Mesendoderm (in vitro differentiated cells): ENCODE measurements around the gene NEDD4L.

Source experiments
- DNase-seq: peaks from one replicate; pipeline ENCODE4 v3.0.0; 2013
- H2AK5ac ChIP-seq: 2 replicates; pipeline ENCODE4 v1.6.1; 2013; ENCODE audit warnings: low read length, inconsistent platforms
- H2BK120ac ChIP-seq: 2 replicates; pipeline ENCODE4 v1.6.1; 2013; ENCODE audit warnings: low read depth, mild to moderate bottlenecking, low read length, moderate library complexity, mixed read lengths
- H2BK15ac ChIP-seq: replicated peaks from 2 replicates; pipeline ENCODE4 v1.6.1; 2013; ENCODE audit warnings: low read depth, mild to moderate bottlenecking, moderate library complexity
- H2BK5ac ChIP-seq: 2 replicates; pipeline ENCODE4 v1.6.1; 2013; ENCODE audit warnings: low read length, inconsistent platforms
- H3K18ac ChIP-seq: 2 replicates; pipeline ENCODE4 v1.6.1; 2013; ENCODE audit warnings: mild to moderate bottlenecking, low read length, mixed read lengths
- H3K23ac ChIP-seq: one replicate; pipeline ENCODE4 v1.6.1; 2013; ENCODE audit warnings: low read length
- H3K27ac ChIP-seq: 2 replicates; pipeline ENCODE4 v1.5.1; 2013; ENCODE audit warnings: low read depth, mild to moderate bottlenecking, inconsistent platforms, low read length, moderate library complexity
- H3K27me3 ChIP-seq: 2 replicates; pipeline ENCODE4 v1.6.1; 2013; ENCODE audit warnings: low read length, control low read depth, mild to moderate bottlenecking, inconsistent platforms; ENCODE audit not compliant: insufficient read depth, poor library complexity
- H3K36me3 ChIP-seq: 2 replicates; pipeline ENCODE4 v1.6.1; 2013; ENCODE audit warnings: low read length, inconsistent platforms; ENCODE audit not compliant: control insufficient read depth, insufficient read depth
- H3K4ac ChIP-seq: one replicate; pipeline ENCODE4 v1.6.1; 2013; ENCODE audit warnings: low read depth, mild to moderate bottlenecking, low read length, moderate library complexity
- H3K4me1 ChIP-seq: 2 replicates; pipeline ENCODE4 v1.6.1; 2013; ENCODE audit warnings: low read depth, low read length, inconsistent platforms; ENCODE audit not compliant: control insufficient read depth
- H3K4me2 ChIP-seq: 2 replicates; pipeline ENCODE4 v1.6.1; 2013; ENCODE audit warnings: low read length
- H3K4me3 ChIP-seq: 2 replicates; pipeline ENCODE4 v1.5.1; 2013; ENCODE audit warnings: mild to moderate bottlenecking, low read length
- H3K56ac ChIP-seq: one replicate; pipeline ENCODE4 v1.6.1; 2013; ENCODE audit warnings: low read length
- H3K79me1 ChIP-seq: 2 replicates; pipeline ENCODE4 v1.6.1; 2013; ENCODE audit warnings: low read length, inconsistent platforms
- H3K79me2 ChIP-seq: 2 replicates; pipeline ENCODE4 v1.6.1; 2013; ENCODE audit warnings: mild to moderate bottlenecking, low read length; ENCODE audit not compliant: control insufficient read depth, insufficient read depth
- H3K9ac ChIP-seq: 2 replicates; pipeline ENCODE4 v1.6.1; 2013; ENCODE audit warnings: low read length, inconsistent platforms
- H4K5ac ChIP-seq: one replicate; pipeline ENCODE4 v1.6.1; 2013; ENCODE audit warnings: low read length
- H4K8ac ChIP-seq: one replicate; pipeline ENCODE4 v1.6.1; 2013; ENCODE audit warnings: low read depth, mild to moderate bottlenecking, control low read depth, low read length, moderate library complexity
- WGBS: extraction: QIAGEN DNeasy Blood & Tissue Kit; methylation state at CpG from one replicate; pipeline ENCODE4 v1.1.7; 2013; ENCODE audit warnings: low lambda C conversion rate, missing lambda C conversion rate; ENCODE audit not compliant: insufficient coverage; ENCODE audit errors: extremely low coverage; 5-methylcytosine and 5-hydroxymethylcytosine counted together

The NEDD4L gene

GRCh38 chr18:58253871-58254270 is 209.8 kb downstream of the NEDD4L start:
- Histone ChIP-seq H3K36me3 (no peaks in the 10 kb centered on the region), H3K27ac (no peak overlapping the region), H3K79me2 (no peaks in the 10 kb centered on the region), H3K4ac (no peak overlapping the region), H2BK15ac (no peak overlapping the region), H2BK120ac (no peak overlapping the region), H4K5ac (no peak overlapping the region), H3K18ac (no peak overlapping the region), H3K27me3 (no peaks in the 10 kb centered on the region), H3K4me1 (peaks cover 4% of the 10 kb centered on the region), H2BK5ac (no peak overlapping the region), H3K79me1 (peaks cover 2% of the 10 kb centered on the region), H3K4me3 (no peak overlapping the region), H3K56ac (no peak overlapping the region), H3K4me2 (no peak overlapping the region), H3K9ac (no peak overlapping the region), H2AK5ac (no peak overlapping the region), H4K8ac (no peak overlapping the region), H3K23ac (no peak overlapping the region)
- peak; percentile 38 for DNase-seq
- WGBS, result no CpG with 5 or more reads among the region's 1 CpG

- no peaks in the 10 kb centered on the region for H3K36me3 ChIP-seq
- H2AK5ac ChIP-seq, result no peak overlapping the region
- H3K23ac ChIP-seq, result no peak overlapping the region
- H3K79me1 ChIP-seq, result peaks cover 3% of the 10 kb centered on the region
- H4K8ac ChIP-seq, result no peak overlapping the region
- H3K4me2 ChIP-seq, result no peak overlapping the region
- H2BK15ac ChIP-seq, result no peak overlapping the region
- H2BK120ac ChIP-seq, result no peak overlapping the region
- no peaks in the 10 kb centered on the region for H3K27me3 ChIP-seq
- DNase-seq, result peak; percentile 63
- no peak overlapping the region for H3K27ac ChIP-seq
- H3K4ac ChIP-seq, result no peak overlapping the region
- no peak overlapping the region for H4K5ac ChIP-seq
- H3K4me3 ChIP-seq, result no peak overlapping the region
- peaks cover 6% of the 10 kb centered on the region for H3K4me1 ChIP-seq
- no peak overlapping the region for H3K9ac ChIP-seq
- H3K79me2 ChIP-seq, result no peaks in the 10 kb centered on the region
- H3K56ac ChIP-seq, result no peak overlapping the region
- no CpG with 5 or more reads among the region's 17 CpGs for WGBS
- no peak overlapping the region for H3K18ac ChIP-seq
- no peak overlapping the region for H2BK5ac ChIP-seq
Observed at GRCh38 chr18:58254873-58255511, 211.0 kb downstream of the NEDD4L start.

- Histone ChIP-seq H2AK5ac (no peak overlapping the region), H3K18ac (no peak overlapping the region), H3K4me3 (no peak overlapping the region), H3K4me1 (peaks cover 6% of the 10 kb centered on the region), H4K5ac (no peak overlapping the region), H3K23ac (no peak overlapping the region), H3K36me3 (no peaks in the 10 kb centered on the region), H3K79me1 (peaks cover 3% of the 10 kb centered on the region), H2BK5ac (no peak overlapping the region), H3K27me3 (no peaks in the 10 kb centered on the region), H2BK120ac (no peak overlapping the region), H2BK15ac (no peak overlapping the region), H3K4me2 (no peak overlapping the region), H3K56ac (no peak overlapping the region), H3K79me2 (no peaks in the 10 kb centered on the region), H4K8ac (no peak overlapping the region), H3K27ac (no peak overlapping the region), H3K9ac (no peak overlapping the region), H3K4ac (no peak overlapping the region)
- no peak for DNase-seq
- no CpG with 5 or more reads among the region's 67 CpGs for WGBS
Observed at GRCh38 chr18:58255701-58256311, 211.8 kb downstream of the NEDD4L start.

GRCh38 chr18:58256316-58257080 is 212.5 kb downstream of the NEDD4L start:
- Histone ChIP-seq H2BK15ac (no peak overlapping the region), H2BK120ac (no peak overlapping the region), H3K9ac (no peak overlapping the region), H2AK5ac (no peak overlapping the region), H3K18ac (no peak overlapping the region), H3K27me3 (no peaks in the 10 kb centered on the region), H3K79me2 (no peaks in the 10 kb centered on the region), H3K27ac (no peak overlapping the region), H3K56ac (no peak overlapping the region), H3K4me1 (peaks cover 6% of the 10 kb centered on the region), H3K4me3 (no peak overlapping the region), H3K4ac (no peak overlapping the region), H3K4me2 (no peak overlapping the region), H2BK5ac (no peak overlapping the region), H3K23ac (no peak overlapping the region), H4K5ac (no peak overlapping the region), H3K36me3 (no peaks in the 10 kb centered on the region), H3K79me1 (peaks cover 2% of the 10 kb centered on the region), H4K8ac (no peak overlapping the region)
- no CpG with 5 or more reads among the region's 39 CpGs for WGBS
- DNase-seq, result no peak

- no peak for DNase-seq
Observed at GRCh38 chr18:58257461-58257860, 213.4 kb downstream of the NEDD4L start.

More at GRCh38 chr18:58257461-58257860, 213.4 kb downstream of the NEDD4L start:
- H3K4me3 ChIP-seq, result no peak overlapping the region
- H3K18ac ChIP-seq, result no peak overlapping the region
- no peaks in the 10 kb centered on the region for H3K27me3 ChIP-seq
- no peak overlapping the region for H2BK120ac ChIP-seq
- no peak overlapping the region for H3K56ac ChIP-seq
- H3K36me3 ChIP-seq, result no peaks in the 10 kb centered on the region
- H3K27ac ChIP-seq, result no peak overlapping the region
- H4K8ac ChIP-seq, result no peak overlapping the region
- no peak overlapping the region for H2AK5ac ChIP-seq
- no peaks in the 10 kb centered on the region for H3K79me2 ChIP-seq
- no peak overlapping the region for H3K23ac ChIP-seq
- WGBS, result no CpG with 5 or more reads among the region's 9 CpGs
- no peak overlapping the region for H2BK5ac ChIP-seq
- peaks cover 6% of the 10 kb centered on the region for H3K4me1 ChIP-seq
- H3K9ac ChIP-seq, result no peak overlapping the region
- H3K79me1 ChIP-seq, result peaks cover 2% of the 10 kb centered on the region
- no peak overlapping the region for H3K4me2 ChIP-seq
- no peak overlapping the region for H4K5ac ChIP-seq
- H3K4ac ChIP-seq, result no peak overlapping the region
- H2BK15ac ChIP-seq, result no peak overlapping the region
